ENCODE measurements around the gene CXCL11. TPM values are rescaled to one million over a fixed set of nuclear protein-coding genes. Genes with fewer than 3 reads are reported as not detected.

Gene CXCL11
- total RNA-seq, 1 experiment from 2014 or later = 6.0 TPM

- no peak overlapping the region for H3K4me3 Mint-ChIP-seq (ENCODE audit: low read depth, unreplicated experiment)
- no peaks in the 10 kb centered on the region for H3K9me3 Mint-ChIP-seq (ENCODE audit: low read depth, unreplicated experiment)
- H3K27ac Mint-ChIP-seq (ENCODE audit: unreplicated experiment) = no peak overlapping the region
- intact Hi-C loops (cut with micrococcal nuclease; ENCODE audit: unreplicated experiment) = no loop called here
- H3K27me3 Mint-ChIP-seq (ENCODE audit: unreplicated experiment) = no peaks in the 10 kb centered on the region
- no peaks in the 10 kb centered on the region for H3K36me3 Mint-ChIP-seq (ENCODE audit: insufficient read depth, unreplicated experiment)
- no peak for DNase-seq
- no peak for TF ChIP-seq CTCF (IDR thresholded peaks at IDR 0.05; ENCODE audit: unreplicated experiment)
- no TSS peak for BruUV-seq (replicated peaks)
- CTCF ChIA-PET = interaction anchor here (0.6 kb wide), 1 partner anchor 1846 kb away, joined by 3 read pairs; the partner anchor contains the start of gene MRPL1
- H3K4me1 Mint-ChIP-seq (ENCODE audit: low read depth, unreplicated experiment) = peaks cover 7% of the 10 kb centered on the region
Measured at GRCh38 chr4:76017056-76017686, 18.7 kb downstream of the CXCL11 start.

GRCh38 chr4:76016393-76016792 is 19.5 kb downstream of the CXCL11 start:
- Mint-ChIP-seq H3K4me1 (ENCODE audit: low read depth, unreplicated experiment) (peaks cover 7% of the 10 kb centered on the region), H3K27ac (ENCODE audit: unreplicated experiment) (no peak overlapping the region), H3K27me3 (ENCODE audit: unreplicated experiment) (no peaks in the 10 kb centered on the region), H3K36me3 (ENCODE audit: insufficient read depth, unreplicated experiment) (no peaks in the 10 kb centered on the region), H3K4me3 (ENCODE audit: low read depth, unreplicated experiment) (no peak overlapping the region), H3K9me3 (ENCODE audit: low read depth, unreplicated experiment) (no peaks in the 10 kb centered on the region)
- DNase-seq = no peak
- CTCF ChIA-PET = no interaction called here
- no peak for TF ChIP-seq CTCF (IDR thresholded peaks at IDR 0.05; ENCODE audit: unreplicated experiment)
- BruUV-seq (replicated peaks) = no TSS peak
- intact Hi-C loops (cut with micrococcal nuclease; ENCODE audit: unreplicated experiment) = no loop called here

GRCh38 chr4:76013540-76013939 is 22.3 kb downstream of the CXCL11 start:
- Mint-ChIP-seq H3K4me1 (ENCODE audit: low read depth, unreplicated experiment) (peaks cover 7% of the 10 kb centered on the region), H3K27me3 (ENCODE audit: unreplicated experiment) (no peaks in the 10 kb centered on the region), H3K9me3 (ENCODE audit: low read depth, unreplicated experiment) (no peaks in the 10 kb centered on the region), H3K36me3 (ENCODE audit: insufficient read depth, unreplicated experiment) (no peaks in the 10 kb centered on the region), H3K27ac (ENCODE audit: unreplicated experiment) (no peak overlapping the region), H3K4me3 (ENCODE audit: low read depth, unreplicated experiment) (no peak overlapping the region)
- no peak for TF ChIP-seq CTCF (IDR thresholded peaks at IDR 0.05; ENCODE audit: unreplicated experiment)
- DNase-seq = no peak
- BruUV-seq (replicated peaks) = no TSS peak
- intact Hi-C loops (cut with micrococcal nuclease; ENCODE audit: unreplicated experiment) = no loop called here
- CTCF ChIA-PET = no interaction called here

GRCh38 chr4:76012388-76012801 is 23.5 kb downstream of the CXCL11 start:
- CTCF ChIA-PET = no interaction called here
- Mint-ChIP-seq H3K9me3 (ENCODE audit: low read depth, unreplicated experiment) (no peaks in the 10 kb centered on the region), H3K4me3 (ENCODE audit: low read depth, unreplicated experiment) (no peak overlapping the region), H3K36me3 (ENCODE audit: insufficient read depth, unreplicated experiment) (no peaks in the 10 kb centered on the region), H3K27me3 (ENCODE audit: unreplicated experiment) (no peaks in the 10 kb centered on the region), H3K27ac (ENCODE audit: unreplicated experiment) (no peak overlapping the region), H3K4me1 (ENCODE audit: low read depth, unreplicated experiment) (peaks cover 10% of the 10 kb centered on the region)
- no peak for TF ChIP-seq CTCF (IDR thresholded peaks at IDR 0.05; ENCODE audit: unreplicated experiment)
- intact Hi-C loops (cut with micrococcal nuclease; ENCODE audit: unreplicated experiment) = no loop called here
- DNase-seq = no peak
- no TSS peak for BruUV-seq (replicated peaks)

Data from Calu3 (cell line).